Sigmoid colon (tissue), 7 donors: ENCODE data around the gene MATCAP1. TPM values are rescaled to one million over a fixed set of nuclear protein-coding genes. Genes with fewer than 3 reads are reported as not detected.
A peak's percentile ranks its signal among the peaks of the same experiment; 100 is the strongest.

Source experiments
- DNase-seq: peaks from one replicate; pipeline ENCODE4 v3.0.0-alpha.2; 2019
- H3K27ac ChIP-seq, 4 donors: fragments of 200-600 bp; sonication (generic); one replicate each; pipeline ENCODE4 v1.5.1; 2016 to 2019; ENCODE audit warnings: mild to moderate bottlenecking in 1 of 4
- H3K27me3 ChIP-seq, 3 donors: fragments of 200-600 bp; sonication (generic); one replicate each; pipeline ENCODE4 v1.5.1; 2019; ENCODE audit warnings: mild to moderate bottlenecking in 1 of 3
- H3K36me3 ChIP-seq, 4 donors: fragments of 200-600 bp; sonication (generic); one replicate each; pipeline ENCODE4 v1.5.1; 2016 to 2019
- H3K4me1 ChIP-seq, 4 donors: fragments of 200-600 bp; sonication (generic); one replicate each; pipeline ENCODE4 v1.5.1; 2017 to 2019
- H3K4me3 ChIP-seq, 4 donors: fragments of 200-600 bp; sonication (generic); one replicate each; pipeline ENCODE4 v1.5.1; 2017 to 2019; ENCODE audit warnings: mild to moderate bottlenecking in 2 of 4, moderate library complexity in 1 of 4
- H3K9me3 ChIP-seq, 4 donors: fragments of 200-600 bp in 3 of 4; sonication (generic) in 3 of 4; one replicate each; pipeline versions ENCODE4 v1.5.1 to v1.6.1; 2013 to 2019
- EP300 ChIP-seq, 4 donors: sonication (generic); formaldehyde crosslinking; IDR thresholded peaks; one replicate each; pipeline ENCODE4 v1.6.1; 2017; ENCODE audit warnings: antibody characterized with exemption in 4 of 4
- POLR2A ChIP-seq, 2 donors: fragments of 450-650 bp; IDR thresholded peaks; one replicate each; pipeline ENCODE4 v1.6.1; 2016; ENCODE audit warnings: antibody characterized with exemption in 2 of 2, mild to moderate bottlenecking in 2 of 2, moderate library complexity in 2 of 2
- POLR2AphosphoS5 ChIP-seq, 4 donors: sonication (generic); formaldehyde crosslinking; IDR thresholded peaks; one replicate each; pipeline ENCODE4 v1.6.1; 2017; ENCODE audit warnings: antibody characterized with exemption in 4 of 4
- WGBS, 2 donors: extraction: QIAGEN DNeasy Blood & Tissue Kit; methylation state at CpG; one replicate each; pipeline ENCODE4 v1.1.7; 2013; 5-methylcytosine and 5-hydroxymethylcytosine counted together
- intact Hi-C: fragments of 100-400 bp; cut with DNase I; formaldehyde crosslinking; loops from one replicate; pipeline ENCODE4 v1.15.1; 2023
- polyA plus RNA-seq, 3 donors: library from polyadenylated mRNA; stranded (reverse); fragments of 200-250 nt; gene quantifications; one replicate each; pipeline ENCODE4 v1.2.3, GENCODE V29; 2013
- total RNA-seq, 4 donors: library from RNA; depleted of rRNA; stranded (reverse); fragments of >200 nt; gene quantifications; one replicate each; pipeline ENCODE4 v1.1.0, GENCODE V29; 2016
- TF ChIP-seq, protein P1 (sequence below), 4 experiments: fragments of 450-650 bp in 3 of 4; fragments of 200-600 bp in 1 of 4; IDR thresholded peaks; one replicate each; pipeline ENCODE4 v1.5.1; 2016 to 2019; ENCODE audit warnings: antibody characterized with exemption in 4 of 4, mild to moderate bottlenecking in 3 of 4, moderate library complexity in 2 of 4
- donor health status: healthy with polysubstance abuse.
- donor health status: Bipolar disorder and iron deficiency.
- donor health status: healthy.

Gene MATCAP1
- total and polyA plus RNA-seq, 7 donors, result 3.0 to 30.3 (median 9.4) TPM

DNA sequence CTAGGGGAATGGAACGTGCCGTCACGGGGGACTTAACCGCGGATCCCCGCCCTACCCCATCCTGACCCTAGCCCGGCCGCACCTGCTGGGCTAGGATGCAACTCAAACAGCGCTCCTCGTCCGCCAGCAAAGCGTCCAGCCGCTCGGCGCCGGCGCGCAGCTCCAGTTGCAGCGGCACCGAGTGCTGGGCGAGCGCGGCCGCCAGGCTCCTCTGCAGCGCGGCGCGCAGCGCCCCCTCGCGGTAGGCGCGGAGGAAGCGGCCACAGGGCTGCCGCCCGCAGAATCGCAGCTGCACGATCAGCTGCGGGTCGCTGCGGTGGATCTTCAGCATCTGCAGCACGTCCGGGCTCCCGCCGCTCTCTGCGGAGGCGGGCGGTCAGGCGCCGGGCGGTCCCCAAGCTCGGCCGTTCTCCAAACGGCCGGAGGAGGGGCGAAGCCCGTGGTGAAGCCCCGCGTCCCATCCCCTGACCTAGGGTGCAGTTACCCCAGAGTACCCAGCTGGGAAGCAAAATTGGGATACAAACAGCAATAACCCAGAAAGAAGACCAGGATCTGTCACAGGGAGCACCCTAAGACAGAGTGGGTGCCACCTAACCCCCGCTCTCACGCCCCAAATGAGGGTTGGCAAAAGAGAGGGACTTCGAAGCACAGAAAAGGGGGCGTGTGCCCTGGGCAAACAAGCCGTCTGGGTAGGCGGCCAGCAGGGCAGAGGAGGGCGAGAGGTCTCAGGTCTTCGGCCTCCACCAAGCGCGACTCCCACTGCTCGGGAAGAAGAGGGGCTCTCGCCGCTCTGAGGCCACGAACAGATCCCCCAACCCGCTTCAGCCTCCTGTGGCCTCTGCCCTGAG, 28.2 kb downstream of the MATCAP1 start:
- no peaks in the 10 kb centered on the region for H3K36me3 ChIP-seq
- WGBS, 2 donors, result 7 to 14% methylated on average over 74 of the region's 74 CpGs
- H3K27me3 ChIP-seq, result peaks cover 0 to 18% (median 12%) of the 10 kb centered on the region in 3 donors
- intact Hi-C loops, result loop anchor here (1.0 to 10.0 kb wide), 4 partner anchors 30 to 261 kb away; no protein-coding TSS in a partner anchor
- peak; percentile 85 for DNase-seq
- TF ChIP-seq POLR2A (IDR thresholded peaks at IDR 0.05), result no peak
- TF ChIP-seq, protein P1, sequence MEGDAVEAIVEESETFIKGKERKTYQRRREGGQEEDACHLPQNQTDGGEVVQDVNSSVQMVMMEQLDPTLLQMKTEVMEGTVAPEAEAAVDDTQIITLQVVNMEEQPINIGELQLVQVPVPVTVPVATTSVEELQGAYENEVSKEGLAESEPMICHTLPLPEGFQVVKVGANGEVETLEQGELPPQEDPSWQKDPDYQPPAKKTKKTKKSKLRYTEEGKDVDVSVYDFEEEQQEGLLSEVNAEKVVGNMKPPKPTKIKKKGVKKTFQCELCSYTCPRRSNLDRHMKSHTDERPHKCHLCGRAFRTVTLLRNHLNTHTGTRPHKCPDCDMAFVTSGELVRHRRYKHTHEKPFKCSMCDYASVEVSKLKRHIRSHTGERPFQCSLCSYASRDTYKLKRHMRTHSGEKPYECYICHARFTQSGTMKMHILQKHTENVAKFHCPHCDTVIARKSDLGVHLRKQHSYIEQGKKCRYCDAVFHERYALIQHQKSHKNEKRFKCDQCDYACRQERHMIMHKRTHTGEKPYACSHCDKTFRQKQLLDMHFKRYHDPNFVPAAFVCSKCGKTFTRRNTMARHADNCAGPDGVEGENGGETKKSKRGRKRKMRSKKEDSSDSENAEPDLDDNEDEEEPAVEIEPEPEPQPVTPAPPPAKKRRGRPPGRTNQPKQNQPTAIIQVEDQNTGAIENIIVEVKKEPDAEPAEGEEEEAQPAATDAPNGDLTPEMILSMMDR (IDR thresholded peaks at IDR 0.05), result peak; percentile 36 to 97 (median 74)
- no peak overlapping the region for H3K27ac ChIP-seq
- H3K9me3 ChIP-seq, result no peaks in the 10 kb centered on the region
- peak overlapping the region in 1 of 4 donors; percentile 20 for H3K4me3 ChIP-seq
- peaks cover 0 to 45% (median 41%) of the 10 kb centered on the region in 4 donors for H3K4me1 ChIP-seq

DNA sequence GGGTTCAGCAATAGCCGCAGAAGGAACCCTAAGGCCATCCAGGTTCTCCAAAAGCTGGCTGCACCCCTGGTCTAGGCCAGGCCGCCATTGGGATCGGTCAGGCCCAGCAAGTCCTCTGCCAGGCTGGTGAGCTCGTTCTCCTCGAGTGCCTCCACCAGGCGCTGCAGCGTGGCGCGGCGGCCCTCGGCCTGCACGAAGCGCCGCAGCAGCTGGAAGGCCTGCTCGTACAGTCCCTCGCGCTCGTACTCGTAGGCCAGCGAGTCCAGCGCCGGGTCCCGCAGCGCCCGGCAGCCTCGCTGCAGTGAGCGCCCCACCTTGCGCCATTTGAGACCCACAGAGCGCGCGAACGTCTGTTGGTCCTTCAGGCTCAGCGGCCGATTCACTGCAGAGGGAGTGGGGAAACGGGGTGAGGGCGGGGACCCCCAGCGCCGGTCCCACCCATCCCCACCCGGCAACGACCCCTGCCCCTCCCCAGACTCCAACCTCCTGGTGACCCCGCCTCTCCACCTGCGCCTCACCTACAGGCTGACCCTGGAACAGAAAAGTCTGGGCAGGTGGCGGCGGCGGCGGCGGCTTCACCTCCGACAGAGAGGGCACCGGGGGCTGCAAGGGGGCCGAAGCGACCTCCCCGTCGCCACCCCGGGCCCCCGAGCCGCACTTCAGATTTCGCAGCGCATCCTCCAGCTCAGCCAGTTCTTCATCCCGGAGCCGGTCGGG, 29.0 kb downstream of the MATCAP1 start:
- peaks cover 0 to 48% (median 42%) of the 10 kb centered on the region in 4 donors for H3K4me1 ChIP-seq
- WGBS, 2 donors, result 40 to 55% methylated on average over 61 of the region's 61 CpGs
- H3K4me3 ChIP-seq, result peak overlapping the region in 1 of 4 donors; percentile 20
- DNase-seq, result no peak
- peaks cover 0 to 26% (median 20%) of the 10 kb centered on the region in 3 donors for H3K27me3 ChIP-seq
- intact Hi-C loops, result loop anchor here (1.0 to 10.0 kb wide), 4 partner anchors 31 to 260 kb away; no protein-coding TSS in a partner anchor
- no peak for TF ChIP-seq POLR2AphosphoS5 (IDR thresholded peaks at IDR 0.05)
- TF ChIP-seq, protein P1 (IDR thresholded peaks at IDR 0.05), result no peak
- no peak for TF ChIP-seq POLR2A (IDR thresholded peaks at IDR 0.05)
- TF ChIP-seq EP300 (IDR thresholded peaks at IDR 0.05), result no peak
- no peaks in the 10 kb centered on the region for H3K9me3 ChIP-seq
- H3K27ac ChIP-seq, result no peak overlapping the region
- H3K36me3 ChIP-seq, result no peaks in the 10 kb centered on the region

DNA sequence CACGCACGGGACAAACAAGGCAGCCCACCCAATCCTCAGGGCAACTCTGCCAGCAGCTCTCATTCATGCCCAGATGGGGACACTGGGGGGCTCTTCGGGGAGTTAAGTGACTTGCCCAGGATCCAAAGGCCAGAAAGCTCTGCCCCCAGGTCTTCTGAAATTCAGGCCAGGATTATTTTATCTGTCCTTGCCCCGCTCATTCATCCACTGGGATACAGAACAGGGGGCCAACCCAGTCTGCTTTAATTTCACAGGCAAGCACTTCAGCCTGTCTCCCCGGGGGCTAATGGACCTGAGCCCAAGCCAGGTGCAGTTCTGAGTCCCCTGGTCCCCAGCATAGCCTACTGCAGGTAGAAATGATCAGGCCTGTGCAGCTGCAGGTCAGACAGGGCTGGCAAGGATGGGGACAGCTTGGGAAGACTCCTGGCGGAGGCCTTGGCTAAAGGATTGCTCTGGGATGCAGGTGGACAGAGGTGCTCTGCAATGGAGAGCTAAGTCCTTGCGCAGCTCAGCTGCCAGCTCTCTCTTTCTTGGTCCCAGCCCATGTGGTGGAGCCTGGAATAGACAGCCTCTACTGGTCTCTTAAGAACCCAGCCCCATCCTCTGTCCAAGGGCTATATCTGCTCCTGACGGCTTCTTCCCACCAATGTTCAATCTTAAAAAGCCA, 32.2 kb downstream of the MATCAP1 start:
- intact Hi-C loops, result loop anchor here (10.0 kb wide), 1 partner anchor 257 kb away; no protein-coding TSS in a partner anchor
- Histone ChIP-seq H3K4me1 (peaks cover 0 to 42% (median 35%) of the 10 kb centered on the region in 4 donors), H3K9me3 (no peaks in the 10 kb centered on the region), H3K36me3 (peaks cover 0 to 25% (median 7%) of the 10 kb centered on the region in 4 donors), H3K27me3 (peaks cover 0 to 29% (median 23%) of the 10 kb centered on the region in 3 donors), H3K4me3 (peak overlapping the region in 3 of 4 donors; percentile 55 to 77 (median 72)), H3K27ac (peak overlapping the region; percentile 81 to 96 (median 90))
- TF ChIP-seq, protein P1 (IDR thresholded peaks at IDR 0.05), result no peak
- TF ChIP-seq EP300 (IDR thresholded peaks at IDR 0.05) (no peak), POLR2AphosphoS5 (IDR thresholded peaks at IDR 0.05) (no peak), POLR2A (IDR thresholded peaks at IDR 0.05) (no peak)
- 43 to 62% methylated on average over 8 of the region's 8 CpGs for WGBS, 2 donors
- no peak for DNase-seq

DNA sequence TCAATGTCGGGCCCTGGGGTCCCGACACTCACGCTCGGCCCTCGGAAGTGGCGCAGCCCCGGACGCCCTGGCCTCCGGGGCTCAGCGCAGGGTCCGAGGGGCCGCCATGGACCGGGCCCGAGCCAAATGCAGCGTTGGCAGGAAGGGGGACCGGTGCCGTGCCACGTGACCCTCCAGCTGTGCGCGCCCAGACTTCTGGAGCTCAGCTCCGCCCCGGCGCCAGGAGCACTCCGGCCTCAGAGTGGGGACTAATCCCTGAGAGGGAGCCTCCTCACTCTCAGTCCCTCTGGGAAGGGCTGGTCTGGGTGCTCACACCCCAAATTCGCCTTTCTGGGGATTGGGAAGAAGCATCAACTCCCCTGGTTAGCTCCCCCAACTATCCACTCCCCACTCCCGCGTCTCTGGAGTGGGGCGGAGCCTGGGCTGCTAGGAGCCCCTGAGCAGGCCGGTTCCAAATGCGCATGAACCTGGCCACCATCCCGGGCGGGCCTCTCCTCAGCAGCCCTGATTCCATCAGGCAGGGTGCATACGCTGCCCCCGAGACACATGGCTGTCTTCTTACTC, 32.8 kb downstream of the MATCAP1 start, which contains the start of gene B3GNT9:
Gene B3GNT9, minus strand, starts transcription at position 166 of the 564 bp plus-strand sequence. CDS start 513 bp downstream, outside the sequence.
- Histone ChIP-seq H3K27ac (peak within 1 kb of the TSS; percentile 81 to 96 (median 90)), H3K9me3 (no peaks in the 10 kb centered on the region), H3K36me3 (peaks cover 5 to 31% (median 9%) of the 10 kb centered on the region in 4 donors), H3K4me1 (peaks cover 0 to 41% (median 35%) of the 10 kb centered on the region in 4 donors), H3K27me3 (peaks cover 0 to 29% (median 23%) of the 10 kb centered on the region in 3 donors), H3K4me3 (peak within 1 kb of the TSS; percentile 52 to 77 (median 64))
- intact Hi-C loops, result loop anchor here (10.0 kb wide), 1 partner anchor 256 kb away; no protein-coding TSS in a partner anchor
- TF ChIP-seq, protein P1 (IDR thresholded peaks at IDR 0.05), result no peak
- TF ChIP-seq POLR2A (IDR thresholded peaks at IDR 0.05) (no peak), EP300 (IDR thresholded peaks at IDR 0.05) (no peak), POLR2AphosphoS5 (IDR thresholded peaks at IDR 0.05) (peak in 3 of 4 donors; percentile 12 to 46 (median 42))
- peak; percentile 91 for DNase-seq
- WGBS, 2 donors, result 1 to 3% methylated on average over 34 of the region's 34 CpGs
